Esophagus squamous epithelium (tissue), 5 donors: ENCODE data around the gene FSTL4. TPM values are rescaled to one million over a fixed set of nuclear protein-coding genes. Genes with fewer than 3 reads are reported as not detected.

Experiments
- DNase-seq: peaks from one replicate; lab custom pipeline; 2025; lab: John Stamatoyannopoulos, UW
- H3K27ac ChIP-seq, 4 donors: fragments of 200-600 bp; sonication (generic); one replicate each; pipeline ENCODE4 v1.5.1; 2016 to 2019; ENCODE audit warnings: mild to moderate bottlenecking in 1 of 4
- H3K27me3 ChIP-seq, 4 donors: fragments of 200-600 bp; sonication (generic); 1 replicate in 3 of 4; 2 replicates in 1 of 4; pipeline versions ENCODE4 v1.5.1 to v1.6.0; 2017 to 2021; ENCODE audit warnings: antibody characterized with exemption in 1 of 4
- H3K36me3 ChIP-seq, 3 donors: fragments of 200-600 bp; sonication (generic); one replicate each; pipeline ENCODE4 v1.5.1; 2016 to 2019
- H3K4me1 ChIP-seq, 3 donors: fragments of 200-600 bp; sonication (generic); one replicate each; pipeline ENCODE4 v1.5.1; 2017 to 2019
- H3K4me3 ChIP-seq, 4 donors: fragments of 200-600 bp; sonication (generic); 1 replicate in 3 of 4; 2 replicates in 1 of 4; pipeline ENCODE4 v1.5.1; 2016 to 2019; ENCODE audit warnings: mild to moderate bottlenecking in 2 of 4, moderate library complexity in 1 of 4
- H3K9me3 ChIP-seq, 3 donors: fragments of 200-600 bp; sonication (generic); one replicate each; pipeline ENCODE4 v1.5.1; 2016 to 2019
- POLR2A ChIP-seq, 4 donors: fragments of 450-650 bp; IDR thresholded peaks; one replicate each; pipeline ENCODE4 v1.6.1; 2017; ENCODE audit warnings: antibody characterized with exemption in 4 of 4, mild to moderate bottlenecking in 4 of 4, moderate library complexity in 3 of 4
- WGBS, 2 donors: methylation state at CpG; one replicate each; pipeline ENCODE4 v1.1.5; 2018; 5-methylcytosine and 5-hydroxymethylcytosine counted together
- intact Hi-C: fragments of 100-400 bp; cut with DNase I; formaldehyde crosslinking; loops from one replicate; pipeline ENCODE4 v1.15.0; 2022
- total RNA-seq, 4 donors: library from RNA; depleted of rRNA; stranded (reverse); fragments of >200 nt; gene quantifications; one replicate each; pipeline ENCODE4 v1.1.0, GENCODE V29; 2016
- TF ChIP-seq, protein P1 (sequence below), 6 experiments: fragments of 450-650 bp in 4 of 6; fragments of 200-600 bp in 2 of 6; sonication (generic) in 2 of 6; IDR thresholded peaks; one replicate each; pipeline ENCODE4 v1.5.1; 2016 to 2019; ENCODE audit warnings: antibody characterized with exemption in 6 of 6, mild to moderate bottlenecking in 4 of 6, moderate library complexity in 4 of 6
- donor health status: DM: yes; HTN: yes; CAD: no.

Gene FSTL4
- total RNA-seq, 4 donors from 2014 or later: 0.53 to 4.1 (median 1.4) TPM

DNA sequence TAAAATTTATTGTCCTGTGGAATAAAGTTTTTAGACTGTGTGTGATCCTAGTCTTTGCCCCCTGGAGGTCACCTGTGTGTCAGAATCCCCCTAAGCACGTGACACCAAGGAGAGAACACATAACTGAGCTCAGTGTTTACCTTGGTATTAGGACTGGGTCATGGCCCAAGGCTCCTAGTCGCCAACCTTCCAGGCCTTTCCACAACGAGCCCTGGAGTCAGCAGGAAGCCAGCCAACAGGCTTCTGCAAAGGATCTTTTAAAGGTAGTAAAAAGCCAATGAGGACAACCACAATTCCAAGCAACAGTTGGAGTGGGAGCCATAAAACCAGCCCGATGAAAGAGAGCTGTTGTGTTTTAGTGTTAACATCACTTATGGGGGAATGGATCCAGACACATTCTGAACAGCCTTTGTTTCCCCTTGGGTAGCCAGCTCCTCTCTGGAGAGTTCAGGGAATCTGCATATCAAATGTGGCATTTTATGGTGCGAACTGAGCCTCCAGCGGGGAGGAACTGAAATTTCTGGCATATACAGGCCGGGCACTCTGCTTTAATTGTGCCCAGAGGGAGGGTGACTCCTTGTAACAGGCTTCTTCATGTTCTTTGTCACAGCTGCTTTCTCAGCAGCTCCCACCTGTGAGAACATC lies 239.9 kb downstream of the FSTL4 start:
- H3K27ac ChIP-seq: no peak overlapping the region
- peaks cover 0 to 7% (median 0%) of the 10 kb centered on the region in 3 donors for H3K9me3 ChIP-seq
- WGBS, 2 donors: 43% methylated on average over 5 to 6 of the region's 7 CpGs
- no peak overlapping the region for H3K4me3 ChIP-seq
- peaks cover 0 to 4% (median 0%) of the 10 kb centered on the region in 4 donors for H3K27me3 ChIP-seq
- intact Hi-C loops: no loop called here
- no peaks in the 10 kb centered on the region for H3K36me3 ChIP-seq
- DNase-seq: no peak
- TF ChIP-seq, protein P1, sequence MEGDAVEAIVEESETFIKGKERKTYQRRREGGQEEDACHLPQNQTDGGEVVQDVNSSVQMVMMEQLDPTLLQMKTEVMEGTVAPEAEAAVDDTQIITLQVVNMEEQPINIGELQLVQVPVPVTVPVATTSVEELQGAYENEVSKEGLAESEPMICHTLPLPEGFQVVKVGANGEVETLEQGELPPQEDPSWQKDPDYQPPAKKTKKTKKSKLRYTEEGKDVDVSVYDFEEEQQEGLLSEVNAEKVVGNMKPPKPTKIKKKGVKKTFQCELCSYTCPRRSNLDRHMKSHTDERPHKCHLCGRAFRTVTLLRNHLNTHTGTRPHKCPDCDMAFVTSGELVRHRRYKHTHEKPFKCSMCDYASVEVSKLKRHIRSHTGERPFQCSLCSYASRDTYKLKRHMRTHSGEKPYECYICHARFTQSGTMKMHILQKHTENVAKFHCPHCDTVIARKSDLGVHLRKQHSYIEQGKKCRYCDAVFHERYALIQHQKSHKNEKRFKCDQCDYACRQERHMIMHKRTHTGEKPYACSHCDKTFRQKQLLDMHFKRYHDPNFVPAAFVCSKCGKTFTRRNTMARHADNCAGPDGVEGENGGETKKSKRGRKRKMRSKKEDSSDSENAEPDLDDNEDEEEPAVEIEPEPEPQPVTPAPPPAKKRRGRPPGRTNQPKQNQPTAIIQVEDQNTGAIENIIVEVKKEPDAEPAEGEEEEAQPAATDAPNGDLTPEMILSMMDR (IDR thresholded peaks at IDR 0.05): no peak
- TF ChIP-seq POLR2A (IDR thresholded peaks at IDR 0.05): no peak
- H3K4me1 ChIP-seq: peaks cover 0 to 46% (median 21%) of the 10 kb centered on the region in 3 donors

DNA sequence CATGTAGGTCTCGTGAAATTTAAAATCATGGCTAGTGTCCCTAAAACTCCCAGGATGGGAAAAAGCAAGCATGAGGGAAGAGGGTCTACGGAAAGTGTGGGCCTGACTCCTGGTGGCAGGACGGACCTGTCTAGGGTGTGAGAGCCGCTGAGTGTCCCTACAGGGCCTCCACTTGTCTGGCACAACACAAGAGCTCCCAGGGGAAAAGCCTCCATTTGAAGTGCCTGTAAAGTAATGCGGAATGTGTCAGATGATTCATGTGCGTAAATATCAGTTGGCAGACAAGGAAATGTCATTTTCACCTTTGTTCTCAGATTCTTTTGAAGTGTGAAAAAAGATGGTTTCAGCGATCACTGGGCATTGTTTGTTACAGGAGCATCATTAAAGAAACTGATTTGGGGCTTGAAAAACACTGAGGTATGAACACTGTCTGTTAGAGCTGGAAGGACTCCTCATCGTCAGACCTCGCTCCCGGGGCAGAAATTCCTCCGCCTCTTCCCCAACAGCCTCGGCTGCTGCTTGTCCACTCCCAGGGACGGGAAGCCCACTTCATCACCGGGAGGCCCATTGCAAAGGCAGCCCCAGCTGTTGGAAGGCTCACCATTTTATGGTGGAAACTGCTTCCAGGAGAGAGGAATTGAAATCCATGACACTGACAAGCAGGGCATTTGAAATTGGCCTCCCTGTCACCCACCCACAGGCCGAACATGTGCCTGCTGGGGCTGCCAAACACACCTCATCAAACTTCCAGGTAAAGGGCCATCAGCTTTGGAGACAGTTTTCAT lies 240.8 kb downstream of the FSTL4 start:
- no peak for TF ChIP-seq POLR2A (IDR thresholded peaks at IDR 0.05)
- TF ChIP-seq, protein P1 (IDR thresholded peaks at IDR 0.05): no peak
- DNase-seq: no peak
- no peaks in the 10 kb centered on the region for H3K9me3 ChIP-seq
- H3K4me3 ChIP-seq: no peak overlapping the region
- no peaks in the 10 kb centered on the region for H3K36me3 ChIP-seq
- H3K27me3 ChIP-seq: peaks cover 0 to 4% (median 0%) of the 10 kb centered on the region in 4 donors
- intact Hi-C loops: no loop called here
- WGBS, 2 donors: 54 to 72% methylated on average over 10 to 15 of the region's 15 CpGs
- H3K4me1 ChIP-seq: peaks cover 0 to 46% (median 21%) of the 10 kb centered on the region in 3 donors
- H3K27ac ChIP-seq: no peak overlapping the region

DNA sequence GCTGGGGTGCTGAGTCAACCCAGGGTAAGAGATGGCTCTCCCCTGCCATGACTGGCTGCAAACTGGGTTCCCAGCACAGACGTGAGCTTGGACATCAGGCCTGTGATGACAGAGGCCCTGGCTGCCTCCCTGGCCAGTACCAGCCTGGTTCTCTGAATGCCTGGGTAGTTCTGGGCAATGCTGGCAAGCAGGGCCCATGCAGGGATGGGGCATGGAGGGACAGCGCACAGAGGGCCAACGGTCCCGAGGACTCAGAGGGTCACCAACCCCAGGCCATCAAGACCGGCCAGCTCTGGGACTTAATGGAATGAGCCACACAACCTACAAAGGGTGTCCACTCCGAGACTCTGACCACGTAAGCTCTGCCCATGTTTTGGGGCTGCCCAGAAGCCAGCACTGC lies 241.4 kb downstream of the FSTL4 start:
- peaks cover 0 to 4% (median 0%) of the 10 kb centered on the region in 4 donors for H3K27me3 ChIP-seq
- H3K4me1 ChIP-seq: peaks cover 0 to 46% (median 21%) of the 10 kb centered on the region in 3 donors
- TF ChIP-seq, protein P1 (IDR thresholded peaks at IDR 0.05): no peak
- no peak for TF ChIP-seq POLR2A (IDR thresholded peaks at IDR 0.05)
- 100% methylated on average over 2 of the region's 7 CpGs; no CpG with 5 or more reads in 1 of the 2 donors for WGBS, 2 donors
- no peak overlapping the region for H3K4me3 ChIP-seq
- intact Hi-C loops: no loop called here
- H3K36me3 ChIP-seq: no peaks in the 10 kb centered on the region
- no peak overlapping the region for H3K27ac ChIP-seq
- DNase-seq: no peak
- H3K9me3 ChIP-seq: no peaks in the 10 kb centered on the region

DNA sequence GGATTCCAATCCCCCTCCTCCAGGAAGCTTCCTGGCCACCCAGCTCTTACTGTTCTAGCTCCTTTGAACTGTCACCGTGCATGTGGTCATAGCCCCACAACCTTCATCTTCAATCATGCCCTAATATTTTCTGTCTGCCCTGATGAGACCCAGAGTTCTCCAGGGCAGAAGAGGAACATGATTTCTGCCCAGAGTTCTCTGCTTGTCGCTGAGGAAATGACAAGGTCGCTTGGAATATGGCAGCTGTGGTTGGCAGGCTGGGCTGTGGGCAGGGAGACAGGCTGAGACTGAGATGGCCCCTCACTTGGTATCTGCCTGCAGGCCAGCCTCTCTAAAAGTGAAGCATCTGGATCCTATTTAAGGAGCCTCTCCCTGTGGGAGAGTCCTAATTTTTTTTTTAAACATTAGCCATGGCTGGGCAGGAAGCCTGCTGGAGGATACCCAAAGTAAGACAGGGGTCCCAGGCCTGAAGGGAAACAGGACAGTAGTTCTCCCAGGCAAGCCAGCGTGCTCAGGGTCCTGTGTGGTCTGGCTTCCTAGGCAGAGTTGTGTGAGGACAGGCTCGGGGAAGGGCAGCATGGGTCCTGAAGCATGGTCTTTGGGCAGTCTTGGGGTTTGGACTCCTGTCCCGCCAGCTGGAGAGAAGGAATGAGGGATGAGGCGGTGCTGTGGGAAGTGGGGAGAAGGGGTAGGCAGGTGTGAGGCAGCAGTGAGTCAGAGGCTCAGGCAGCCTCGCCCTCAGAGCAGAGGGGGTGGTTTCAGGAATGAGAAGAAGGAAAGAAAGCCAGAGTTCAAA lies 242.1 kb downstream of the FSTL4 start:
- intact Hi-C loops: no loop called here
- Histone ChIP-seq H3K4me1 (peaks cover 0 to 46% (median 21%) of the 10 kb centered on the region in 3 donors), H3K9me3 (no peaks in the 10 kb centered on the region), H3K27me3 (peaks cover 0 to 4% (median 0%) of the 10 kb centered on the region in 4 donors), H3K36me3 (no peaks in the 10 kb centered on the region), H3K4me3 (no peak overlapping the region), H3K27ac (no peak overlapping the region)
- DNase-seq: no peak
- TF ChIP-seq POLR2A (IDR thresholded peaks at IDR 0.05): no peak
- TF ChIP-seq, protein P1 (IDR thresholded peaks at IDR 0.05): no peak
- 32 to 57% methylated on average over 6 to 7 of the region's 8 CpGs for WGBS, 2 donors
